ENCODE measurements around the gene CSN2. TPM values are rescaled to one million over a fixed set of nuclear protein-coding genes. Genes with fewer than 3 reads are reported as not detected.
"Not testable (repeated sequence)": the region's sequence is repeated elsewhere in the genome, so short reads cannot be mapped to it uniquely, and the experiment has no call there.

Gene CSN2
- total and polyA plus RNA-seq, 12 donors, result not detected

DNA sequence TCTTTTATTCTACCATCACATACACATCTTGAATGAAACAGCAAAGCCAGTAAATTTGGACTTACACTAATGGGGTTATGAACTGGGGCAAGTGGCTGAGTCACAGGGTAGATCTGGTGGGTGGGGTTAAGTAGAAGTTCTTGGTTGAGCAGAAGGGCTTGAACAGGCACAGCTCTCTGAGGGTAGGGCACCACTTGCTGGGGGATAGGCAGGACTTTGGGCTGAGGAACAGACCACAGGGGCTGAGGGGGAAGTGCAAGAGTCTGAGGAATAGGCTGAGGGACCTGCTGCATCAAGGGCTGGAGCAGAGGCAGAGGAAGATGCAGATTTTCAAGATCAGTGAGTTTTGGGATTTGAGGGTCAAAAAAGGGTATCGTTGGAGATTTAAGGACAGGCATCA is 8.3 kb downstream of the CSN2 start:
- intact Hi-C loops (cut with DNase I), result no loop called here
- Histone ChIP-seq H3K4me1 (no peaks in the 10 kb centered on the region), H3K9me3 (peaks cover 0 to 6% (median 0%) of the 10 kb centered on the region in 11 donors), H3K27me3 (no peaks in the 10 kb centered on the region), H3K4me3 (no peak overlapping the region), H3K27ac (no peak overlapping the region), H3K36me3 (no peaks in the 10 kb centered on the region)
- WGBS, 2 donors, result 78 to 100% methylated on average over 1 of the region's 1 CpG
- TF ChIP-seq, protein P1, sequence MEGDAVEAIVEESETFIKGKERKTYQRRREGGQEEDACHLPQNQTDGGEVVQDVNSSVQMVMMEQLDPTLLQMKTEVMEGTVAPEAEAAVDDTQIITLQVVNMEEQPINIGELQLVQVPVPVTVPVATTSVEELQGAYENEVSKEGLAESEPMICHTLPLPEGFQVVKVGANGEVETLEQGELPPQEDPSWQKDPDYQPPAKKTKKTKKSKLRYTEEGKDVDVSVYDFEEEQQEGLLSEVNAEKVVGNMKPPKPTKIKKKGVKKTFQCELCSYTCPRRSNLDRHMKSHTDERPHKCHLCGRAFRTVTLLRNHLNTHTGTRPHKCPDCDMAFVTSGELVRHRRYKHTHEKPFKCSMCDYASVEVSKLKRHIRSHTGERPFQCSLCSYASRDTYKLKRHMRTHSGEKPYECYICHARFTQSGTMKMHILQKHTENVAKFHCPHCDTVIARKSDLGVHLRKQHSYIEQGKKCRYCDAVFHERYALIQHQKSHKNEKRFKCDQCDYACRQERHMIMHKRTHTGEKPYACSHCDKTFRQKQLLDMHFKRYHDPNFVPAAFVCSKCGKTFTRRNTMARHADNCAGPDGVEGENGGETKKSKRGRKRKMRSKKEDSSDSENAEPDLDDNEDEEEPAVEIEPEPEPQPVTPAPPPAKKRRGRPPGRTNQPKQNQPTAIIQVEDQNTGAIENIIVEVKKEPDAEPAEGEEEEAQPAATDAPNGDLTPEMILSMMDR (IDR thresholded peaks at IDR 0.05), result no peak
- no peak for ATAC-seq
- DNase-seq, result no peak

DNA sequence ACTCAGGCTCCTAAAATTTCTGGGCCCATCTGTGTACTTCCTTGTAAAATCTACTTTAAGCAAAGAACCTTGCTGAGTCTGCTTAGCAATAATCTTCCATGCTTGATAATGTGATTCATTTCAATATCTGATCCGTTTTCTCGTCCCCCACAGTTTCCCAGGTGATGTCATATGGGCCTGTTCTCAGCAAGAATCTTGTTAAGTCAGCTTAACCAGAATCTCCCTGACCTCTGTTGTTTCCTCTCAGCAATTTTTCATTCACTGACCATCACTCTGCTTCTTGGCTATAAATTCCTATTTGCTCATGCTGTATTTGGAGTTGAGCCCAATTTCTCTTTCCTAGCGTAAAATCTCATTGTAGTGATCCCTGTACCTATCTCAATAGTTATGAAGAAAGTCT is 13.9 kb downstream of the CSN2 start:
- WGBS, 2 donors, result 60 to 61% methylated on average over 3 of the region's 3 CpGs
- Histone ChIP-seq H3K27ac (no peak overlapping the region), H3K4me3 (no peak overlapping the region), H3K4me1 (no peaks in the 10 kb centered on the region), H3K27me3 (no peaks in the 10 kb centered on the region), H3K36me3 (no peaks in the 10 kb centered on the region), H3K9me3 (peaks cover 0 to 8% (median 0%) of the 10 kb centered on the region in 11 donors)
- intact Hi-C loops (cut with DNase I), result no loop called here
- no peak for ATAC-seq
- TF ChIP-seq, protein P1 (IDR thresholded peaks at IDR 0.05), result no peak
- DNase-seq, result no peak

GRCh38 chr4:69936566-69936965 is 29.0 kb downstream of the CSN2 start:
- ATAC-seq, result no peak
- intact Hi-C loops (cut with DNase I), result no loop called here
- DNase-seq, result no peak
- Histone ChIP-seq H3K4me3 (no peak overlapping the region), H3K36me3 (no peaks in the 10 kb centered on the region), H3K4me1 (no peaks in the 10 kb centered on the region), H3K27me3 (no peaks in the 10 kb centered on the region), H3K27ac (no peak overlapping the region), H3K9me3 (no peaks in the 10 kb centered on the region)
- TF ChIP-seq, protein P1 (IDR thresholded peaks at IDR 0.05), result no peak

GRCh38 chr4:69934150-69934549 is 31.4 kb downstream of the CSN2 start:
- no peak overlapping the region for H3K27ac ChIP-seq
- ATAC-seq (no peak), DNase-seq (no peak)
- H3K4me1 ChIP-seq, result no peaks in the 10 kb centered on the region
- 71 to 73% methylated on average over 4 of the region's 4 CpGs for WGBS, 2 donors
- intact Hi-C loops (cut with DNase I), result no loop called here
- H3K4me3 ChIP-seq, result no peak overlapping the region
- H3K27me3 ChIP-seq, result no peaks in the 10 kb centered on the region
- TF ChIP-seq, protein P1 (IDR thresholded peaks at IDR 0.05), result no peak
- H3K36me3 ChIP-seq, result no peaks in the 10 kb centered on the region
- no peaks in the 10 kb centered on the region for H3K9me3 ChIP-seq

DNA sequence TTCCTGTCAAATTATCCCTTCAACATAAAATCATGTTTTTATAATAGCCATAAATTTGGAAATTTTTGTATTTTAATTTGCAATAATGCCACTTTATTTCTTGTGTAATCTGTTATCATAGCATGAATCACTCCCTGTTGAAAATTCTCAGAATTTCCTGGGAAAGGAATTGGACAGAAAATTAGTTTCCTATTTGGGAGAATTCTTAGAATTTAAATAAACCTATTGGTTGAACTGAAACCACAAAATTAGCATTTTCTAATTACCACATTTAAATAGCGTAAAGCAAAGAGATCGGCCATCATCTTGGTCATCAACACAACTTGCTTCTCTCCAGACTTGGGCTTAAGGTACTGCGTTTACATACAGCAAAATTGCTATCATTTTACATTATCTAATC is 34.8 kb downstream of the CSN2 start, which contains the start of gene CSN1S1:
Gene CSN1S1, plus strand, starts transcription at position 301 of the 400 bp plus-strand sequence. CDS start 1,488 bp downstream, outside the sequence.
- H3K27ac ChIP-seq, result no peak within 1 kb of the TSS
- peaks cover 0 to 5% (median 0%) of the 10 kb centered on the region in 11 donors for H3K9me3 ChIP-seq
- intact Hi-C loops (cut with DNase I), result no loop called here
- WGBS, 2 donors, result 95 to 96% methylated on average over 3 of the region's 3 CpGs
- no peak for DNase-seq
- no peaks in the 10 kb centered on the region for H3K36me3 ChIP-seq
- TF ChIP-seq, protein P1 (IDR thresholded peaks at IDR 0.05), result no peak
- no peak for ATAC-seq
- no peaks in the 10 kb centered on the region for H3K27me3 ChIP-seq
- no peak within 1 kb of the TSS for H3K4me3 ChIP-seq
- no peaks in the 10 kb centered on the region for H3K4me1 ChIP-seq

DNA sequence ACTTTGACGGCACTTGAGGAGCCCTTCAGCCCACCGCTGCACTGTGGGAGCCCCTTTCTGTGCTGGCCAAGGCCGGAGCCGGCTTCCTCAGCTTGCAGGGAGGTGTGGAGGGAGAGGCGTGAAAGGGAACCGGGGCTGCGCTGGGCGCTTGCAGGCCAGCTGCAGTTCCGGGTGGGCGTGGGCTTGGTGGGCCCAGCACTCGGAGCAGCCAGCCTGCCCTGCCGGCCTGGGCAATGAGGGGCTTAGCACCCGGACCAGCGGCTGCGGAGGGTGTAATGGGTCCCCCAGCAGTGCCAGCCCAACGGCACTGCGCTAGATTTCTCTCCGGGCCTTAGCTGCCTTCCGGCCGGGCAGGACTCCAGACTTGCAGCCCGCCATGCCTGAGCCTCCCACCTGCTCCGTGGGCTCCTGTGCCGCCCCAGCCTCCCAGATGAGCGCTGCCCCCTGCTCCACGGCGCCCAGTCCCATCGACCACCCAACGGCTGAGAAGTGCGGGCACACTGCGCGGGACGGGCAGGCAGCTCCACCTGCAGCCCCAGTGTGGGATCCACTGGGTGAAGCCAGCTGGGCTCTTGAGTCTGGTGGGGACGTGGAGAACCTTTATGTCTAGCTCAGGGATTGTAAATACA is 41.6 kb downstream of the CSN2 start:
- H3K27ac ChIP-seq; H3K27me3 ChIP-seq; H3K4me1 ChIP-seq; H3K9me3 ChIP-seq; ATAC-seq; H3K4me3 ChIP-seq; H3K36me3 ChIP-seq; DNase-seq; intact Hi-C loops (cut with DNase I): not testable (repeated sequence)
- WGBS, 2 donors, result 89 to 90% methylated on average over 31 to 33 of the region's 33 CpGs
